Measurements from ENCODE around the gene TKT.

TKT gene

DNA sequence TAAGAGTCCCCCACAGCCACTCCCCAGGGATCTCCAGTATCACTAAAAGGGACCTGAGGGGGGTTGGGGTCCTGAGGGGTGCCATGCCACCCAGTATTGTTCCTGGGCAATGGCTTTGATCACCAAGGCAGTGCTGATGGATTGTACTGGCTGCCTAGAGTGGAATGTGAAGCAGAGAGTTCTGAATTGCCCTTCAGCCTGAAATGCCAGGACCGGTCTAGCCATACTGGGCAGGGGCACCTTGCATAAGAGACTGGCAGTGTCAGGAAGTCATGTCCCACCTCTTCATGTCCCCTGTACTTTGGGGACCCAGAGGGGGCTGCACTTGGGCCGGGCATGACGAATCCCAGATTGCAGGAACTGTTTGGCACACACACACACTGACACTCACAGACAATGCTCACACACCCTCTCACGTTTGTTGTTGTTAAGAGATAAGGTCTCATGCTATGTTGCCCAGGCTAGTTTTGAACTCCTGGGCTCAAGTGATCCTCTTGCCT is 4.5 kb upstream of the TKT start:
- TF ChIP-seq ZFX (IDR thresholded peaks at IDR 0.05; ENCODE audit: borderline replicate concordance) = no peak
- TF ChIP-seq, protein P1, sequence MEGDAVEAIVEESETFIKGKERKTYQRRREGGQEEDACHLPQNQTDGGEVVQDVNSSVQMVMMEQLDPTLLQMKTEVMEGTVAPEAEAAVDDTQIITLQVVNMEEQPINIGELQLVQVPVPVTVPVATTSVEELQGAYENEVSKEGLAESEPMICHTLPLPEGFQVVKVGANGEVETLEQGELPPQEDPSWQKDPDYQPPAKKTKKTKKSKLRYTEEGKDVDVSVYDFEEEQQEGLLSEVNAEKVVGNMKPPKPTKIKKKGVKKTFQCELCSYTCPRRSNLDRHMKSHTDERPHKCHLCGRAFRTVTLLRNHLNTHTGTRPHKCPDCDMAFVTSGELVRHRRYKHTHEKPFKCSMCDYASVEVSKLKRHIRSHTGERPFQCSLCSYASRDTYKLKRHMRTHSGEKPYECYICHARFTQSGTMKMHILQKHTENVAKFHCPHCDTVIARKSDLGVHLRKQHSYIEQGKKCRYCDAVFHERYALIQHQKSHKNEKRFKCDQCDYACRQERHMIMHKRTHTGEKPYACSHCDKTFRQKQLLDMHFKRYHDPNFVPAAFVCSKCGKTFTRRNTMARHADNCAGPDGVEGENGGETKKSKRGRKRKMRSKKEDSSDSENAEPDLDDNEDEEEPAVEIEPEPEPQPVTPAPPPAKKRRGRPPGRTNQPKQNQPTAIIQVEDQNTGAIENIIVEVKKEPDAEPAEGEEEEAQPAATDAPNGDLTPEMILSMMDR (IDR thresholded peaks at IDR 0.05) = no peak
- H3K27ac ChIP-seq = no peak overlapping the region

DNA sequence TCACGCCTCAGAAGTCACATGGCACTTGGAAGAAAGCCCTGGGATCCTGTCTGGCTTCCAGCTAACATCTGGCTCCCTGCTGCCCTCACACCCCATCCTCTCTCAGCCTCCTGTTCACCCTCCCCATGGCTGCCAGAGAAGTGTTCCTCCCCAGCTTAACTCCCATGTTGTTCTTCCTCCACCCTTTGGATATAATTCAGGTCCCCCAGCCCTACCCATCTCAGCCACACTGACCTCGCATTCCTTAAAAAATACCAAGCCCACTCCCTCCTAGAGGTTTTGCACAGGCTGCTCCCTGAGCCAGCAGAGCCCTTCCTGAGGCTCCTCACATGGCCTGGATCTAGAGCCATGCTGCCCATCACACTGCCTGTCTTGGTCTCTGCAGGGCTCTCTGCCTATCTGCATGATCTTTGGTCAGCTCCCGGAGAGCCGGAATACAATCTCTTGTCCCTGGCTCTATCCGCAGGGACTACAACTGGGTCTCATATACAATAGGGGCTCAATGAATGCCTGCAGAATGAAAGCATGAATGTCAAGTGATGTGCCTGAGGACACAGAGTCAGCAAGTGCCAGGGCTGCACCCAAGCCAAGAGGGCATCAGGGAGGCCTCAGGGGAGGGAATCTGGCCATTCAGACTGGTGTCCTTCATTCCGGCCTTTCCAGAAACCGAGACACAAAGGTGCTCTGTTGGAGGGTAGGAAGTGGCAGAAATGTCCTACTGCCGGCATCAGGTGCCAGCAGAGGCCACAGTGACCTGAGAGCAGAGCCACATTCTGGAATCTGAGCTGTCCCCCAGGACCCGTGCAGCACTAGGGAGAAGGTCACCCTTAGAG is 3.8 kb upstream of the TKT start:
- no peak overlapping the region for H3K27ac ChIP-seq
- TF ChIP-seq ZFX (IDR thresholded peaks at IDR 0.05; ENCODE audit: borderline replicate concordance) = no peak
- TF ChIP-seq, protein P1 (IDR thresholded peaks at IDR 0.05) = no peak

DNA sequence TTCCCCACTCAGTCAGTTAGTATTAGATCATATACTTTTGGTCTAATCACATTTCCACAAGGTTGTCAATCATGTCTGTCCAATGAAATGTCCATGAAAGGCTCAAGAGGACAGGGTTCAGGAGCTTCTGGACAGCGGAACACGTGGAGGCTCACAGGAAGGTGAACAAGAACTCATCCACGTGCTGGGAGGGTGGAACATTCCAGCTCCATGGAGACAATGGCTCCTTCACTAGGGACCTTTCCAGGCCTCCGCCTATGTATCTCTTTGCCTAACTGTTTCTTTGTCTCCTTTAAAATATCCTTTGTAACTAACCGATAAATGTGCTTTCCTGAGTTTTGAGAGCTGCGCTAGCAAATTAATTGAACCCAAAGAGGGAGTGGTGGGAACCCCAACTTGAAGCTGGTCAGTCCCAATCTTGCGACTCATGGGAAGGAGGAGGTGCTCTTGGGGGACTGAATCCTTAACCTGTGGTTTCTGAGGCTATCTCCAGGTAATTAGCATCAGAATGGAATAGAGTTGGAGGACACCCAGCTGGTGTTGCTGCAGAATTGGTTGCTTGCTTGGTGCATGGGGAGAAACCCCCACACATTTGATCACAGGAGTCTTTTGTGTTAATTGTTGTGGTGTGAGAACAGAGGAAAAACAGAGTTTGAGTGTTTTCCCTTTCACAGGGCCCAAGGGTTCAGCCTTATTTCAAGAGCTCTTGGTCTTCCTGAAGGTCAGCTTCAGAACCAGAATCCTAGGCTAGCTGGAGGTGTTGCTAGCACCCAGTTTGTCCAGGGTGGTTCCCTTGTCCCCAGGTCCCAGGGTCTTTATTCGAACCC is 3.0 kb upstream of the TKT start:
- H3K27ac ChIP-seq = no peak overlapping the region
- TF ChIP-seq, protein P1 (IDR thresholded peaks at IDR 0.05) = no peak
- TF ChIP-seq ZFX (IDR thresholded peaks at IDR 0.05; ENCODE audit: borderline replicate concordance) = no peak

DNA sequence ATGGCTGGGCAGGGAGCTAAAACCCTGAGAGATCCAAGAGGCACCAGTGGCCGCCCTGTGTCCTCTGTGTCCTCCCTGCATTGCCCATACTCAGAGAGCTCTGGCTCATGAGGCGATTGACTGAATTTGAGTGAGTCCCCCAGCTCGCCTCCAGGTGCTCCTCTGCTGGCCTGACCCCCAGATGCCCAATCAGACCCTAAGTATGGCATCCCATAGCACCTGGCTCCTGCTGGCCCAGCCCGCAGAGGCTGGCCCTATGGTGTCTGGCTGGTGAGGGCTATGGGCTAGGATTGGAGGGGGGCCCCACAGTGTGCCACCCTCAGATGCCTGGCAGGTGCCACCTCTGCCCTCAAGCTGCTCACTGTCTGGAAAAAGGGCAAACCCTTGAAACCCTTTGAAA is 1.6 kb upstream of the TKT start:
- TF ChIP-seq ZFX (IDR thresholded peaks at IDR 0.05; ENCODE audit: borderline replicate concordance) = no peak
- TF ChIP-seq, protein P1 (IDR thresholded peaks at IDR 0.05) = no peak
- no peak overlapping the region for H3K27ac ChIP-seq

DNA sequence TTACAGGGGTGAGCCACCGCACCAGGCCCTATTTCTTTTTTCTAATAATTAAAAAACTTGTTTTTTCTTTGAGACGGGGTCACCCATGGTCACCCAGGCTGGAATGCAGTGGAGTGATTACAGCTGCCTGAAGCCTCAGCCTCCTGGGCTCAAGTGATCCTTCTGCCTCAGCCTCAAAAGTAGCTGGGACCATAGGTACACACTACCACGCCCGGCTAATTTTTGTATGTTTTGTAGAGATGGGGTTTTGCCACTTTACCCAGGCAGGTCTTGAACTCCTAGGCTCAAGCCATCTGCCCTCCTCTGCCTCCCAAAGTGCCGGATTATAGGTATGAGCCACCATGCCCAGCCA is 858 bp upstream of the TKT start:
- H3K27ac ChIP-seq = no peak overlapping the region
- TF ChIP-seq ZFX (IDR thresholded peaks at IDR 0.05; ENCODE audit: borderline replicate concordance) = no peak
- TF ChIP-seq, protein P1 (IDR thresholded peaks at IDR 0.05) = no peak

DNA sequence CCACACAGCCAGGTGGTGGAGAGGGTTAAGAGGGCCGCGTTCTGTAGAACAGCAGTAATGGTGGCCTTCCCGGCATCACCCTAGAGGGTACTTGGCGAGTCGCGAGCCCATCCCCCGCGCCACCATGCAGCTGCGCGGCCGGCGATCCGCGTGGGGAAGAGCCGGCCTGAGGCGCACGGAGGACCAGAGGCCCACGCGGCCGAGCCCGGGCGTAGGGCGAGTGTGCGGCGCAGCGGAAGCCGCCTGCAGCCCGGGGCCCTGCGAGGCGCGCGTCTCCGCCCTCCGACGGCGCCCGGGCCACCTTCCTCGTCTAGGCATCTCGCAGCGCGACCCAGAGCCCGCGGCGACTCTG is 423 bp downstream of the TKT start:
- TF ChIP-seq, protein P1 (IDR thresholded peaks at IDR 0.05) = no peak
- TF ChIP-seq ZFX (IDR thresholded peaks at IDR 0.05; ENCODE audit: borderline replicate concordance) = no peak

More for the DNA sequence above, 423 bp downstream of the TKT start:
- peak overlapping the region; percentile 92 for H3K27ac ChIP-seq

Measured in 22Rv1 (cell line).